A549 treated with CORT108297 at 1 μM for 4 hours (cell line): Measurements from ENCODE around the gene MMRN1. TPM values are rescaled to one million over a fixed set of nuclear protein-coding genes. Genes with fewer than 3 reads are reported as not detected.

ENCODE experiments used
- total RNA-seq: library from RNA; stranded (reverse); fragments of 200-300 nt; extraction: Qiagen RNA extraction; gene quantifications from 5 replicates; pipeline ENCODE4 v1.2.3, GENCODE V29; 2022

The MMRN1 gene, protein sequence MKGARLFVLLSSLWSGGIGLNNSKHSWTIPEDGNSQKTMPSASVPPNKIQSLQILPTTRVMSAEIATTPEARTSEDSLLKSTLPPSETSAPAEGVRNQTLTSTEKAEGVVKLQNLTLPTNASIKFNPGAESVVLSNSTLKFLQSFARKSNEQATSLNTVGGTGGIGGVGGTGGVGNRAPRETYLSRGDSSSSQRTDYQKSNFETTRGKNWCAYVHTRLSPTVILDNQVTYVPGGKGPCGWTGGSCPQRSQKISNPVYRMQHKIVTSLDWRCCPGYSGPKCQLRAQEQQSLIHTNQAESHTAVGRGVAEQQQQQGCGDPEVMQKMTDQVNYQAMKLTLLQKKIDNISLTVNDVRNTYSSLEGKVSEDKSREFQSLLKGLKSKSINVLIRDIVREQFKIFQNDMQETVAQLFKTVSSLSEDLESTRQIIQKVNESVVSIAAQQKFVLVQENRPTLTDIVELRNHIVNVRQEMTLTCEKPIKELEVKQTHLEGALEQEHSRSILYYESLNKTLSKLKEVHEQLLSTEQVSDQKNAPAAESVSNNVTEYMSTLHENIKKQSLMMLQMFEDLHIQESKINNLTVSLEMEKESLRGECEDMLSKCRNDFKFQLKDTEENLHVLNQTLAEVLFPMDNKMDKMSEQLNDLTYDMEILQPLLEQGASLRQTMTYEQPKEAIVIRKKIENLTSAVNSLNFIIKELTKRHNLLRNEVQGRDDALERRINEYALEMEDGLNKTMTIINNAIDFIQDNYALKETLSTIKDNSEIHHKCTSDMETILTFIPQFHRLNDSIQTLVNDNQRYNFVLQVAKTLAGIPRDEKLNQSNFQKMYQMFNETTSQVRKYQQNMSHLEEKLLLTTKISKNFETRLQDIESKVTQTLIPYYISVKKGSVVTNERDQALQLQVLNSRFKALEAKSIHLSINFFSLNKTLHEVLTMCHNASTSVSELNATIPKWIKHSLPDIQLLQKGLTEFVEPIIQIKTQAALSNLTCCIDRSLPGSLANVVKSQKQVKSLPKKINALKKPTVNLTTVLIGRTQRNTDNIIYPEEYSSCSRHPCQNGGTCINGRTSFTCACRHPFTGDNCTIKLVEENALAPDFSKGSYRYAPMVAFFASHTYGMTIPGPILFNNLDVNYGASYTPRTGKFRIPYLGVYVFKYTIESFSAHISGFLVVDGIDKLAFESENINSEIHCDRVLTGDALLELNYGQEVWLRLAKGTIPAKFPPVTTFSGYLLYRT
- not detected in 5 replicates for total RNA-seq

DNA sequence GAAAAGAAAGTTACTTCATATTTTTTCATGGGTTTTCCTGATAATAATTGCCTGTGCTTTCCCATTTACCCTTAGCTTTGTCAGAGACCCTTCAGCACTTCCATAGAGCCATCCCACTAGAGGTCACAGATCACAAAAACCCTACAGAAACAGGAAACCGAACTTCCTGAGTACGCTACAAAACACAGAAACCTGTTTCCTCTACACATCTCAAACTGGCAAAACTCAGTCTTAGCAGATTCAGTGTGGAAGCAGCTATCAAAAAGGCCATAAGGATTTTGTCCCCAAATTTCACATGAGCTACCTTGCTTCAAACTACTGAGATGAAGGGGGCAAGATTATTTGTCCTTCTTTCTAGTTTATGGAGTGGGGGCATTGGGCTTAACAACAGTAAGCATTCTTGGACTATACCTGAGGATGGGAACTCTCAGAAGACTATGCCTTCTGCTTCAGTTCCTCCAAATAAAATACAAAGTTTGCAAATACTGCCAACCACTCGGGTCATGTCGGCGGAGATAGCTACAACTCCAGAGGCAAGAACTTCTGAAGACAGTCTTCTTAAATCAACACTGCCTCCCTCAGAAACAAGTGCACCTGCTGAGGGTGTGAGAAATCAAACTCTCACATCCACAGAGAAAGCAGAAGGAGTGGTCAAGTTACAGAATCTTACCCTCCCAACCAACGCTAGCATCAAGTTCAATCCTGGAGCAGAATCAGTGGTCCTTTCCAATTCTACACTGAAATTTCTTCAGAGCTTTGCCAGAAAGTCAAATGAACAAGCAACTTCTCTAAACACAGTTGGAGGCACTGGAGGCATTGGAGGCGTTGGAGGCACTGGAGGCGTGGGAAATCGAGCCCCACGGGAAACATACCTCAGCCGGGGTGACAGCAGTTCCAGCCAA is at the start of gene MMRN1:
TSS of gene MMRN1 (plus strand) at position 206 of the 902 bp plus-strand sequence. CDS start at position 324, 118 bp downstream.

Other genes starting within 250 kb of the MMRN1 start
- 0.08 to 0.31 TPM (median 0.14 TPM) in 5 replicates for gene SNCA, start 57.7 kb upstream of the MMRN1 start, total RNA-seq
- not detected in 5 replicates for gene CCSER1, start 232.5 kb downstream of the MMRN1 start, total RNA-seq